Pancreas (tissue), 10 donors: ENCODE measurements around the gene CCBE1. TPM values are rescaled to one million over a fixed set of nuclear protein-coding genes. Genes with fewer than 3 reads are reported as not detected.

Experiments used
- ATAC-seq, 4 donors: fragments of 200-7000 bp; cut with Tn5 transposase; one replicate each; pipeline versions ENCODE4 v1.8.0 to v1.9.1; 2020; ENCODE audit warnings: mild to moderate bottlenecking in 4 of 4, moderate library complexity in 4 of 4
- DNase-seq, 6 donors: peaks; one replicate each; pipeline ENCODE4 v3.0.0-alpha.2; 2020
- FAIRE-seq: peaks from 2 replicates; lab custom pipeline; 2012; peaks lifted over from hg19 to GRCh38; lab: Jason Lieb, UNC
- H3K27ac ChIP-seq, 4 donors: fragments of 200-600 bp; sonication (generic); 1 replicate in 3 of 4; 2 replicates in 1 of 4; pipeline versions ENCODE4 v1.5.0 to v1.8.0; 2020
- H3K27me3 ChIP-seq, 4 donors: fragments of 200-600 bp; one replicate each; pipeline ENCODE4 v1.8.0; 2021
- H3K36me3 ChIP-seq, 3 donors: fragments of 200-600 bp; sonication (generic) in 1 of 3; one replicate each; pipeline versions ENCODE4 v1.5.0 to v1.8.0; 2020 to 2021
- H3K4me1 ChIP-seq, 3 donors: fragments of 200-600 bp; one replicate each; pipeline ENCODE4 v1.8.0; 2021
- H3K4me3 ChIP-seq, 4 donors: fragments of 200-600 bp; sonication (generic) in 2 of 4; one replicate each; pipeline versions ENCODE4 v1.5.0 to v1.8.0; 2020 to 2021
- H3K9me3 ChIP-seq, 4 donors: fragments of 200-600 bp; one replicate each; pipeline ENCODE4 v1.8.0; 2021
- WGBS, 2 donors: extraction: QIAGEN DNeasy Blood & Tissue Kit; methylation state at CpG; one replicate each; pipeline ENCODE4 v1.1.7; 2013; 5-methylcytosine and 5-hydroxymethylcytosine counted together
- intact Hi-C, 3 donors: fragments of 100-400 bp; cut with DNase I; formaldehyde crosslinking; loops; one replicate each; pipeline versions ENCODE4 v1.11.1 to v1.14.2; 2022
- polyA plus RNA-seq, 2 donors: library from polyadenylated mRNA; stranded (reverse); fragments of 200-250 nt; gene quantifications; one replicate each; pipeline ENCODE4 v1.2.3, GENCODE V29; 2013
- total RNA-seq, 6 donors: library from RNA; stranded (reverse); fragmentation: NEBNext Ultra II Directional in 4 of 6; extraction: Animal tissue kit (Norgen Biotek cat#: 25700) in 4 of 6; gene quantifications; one replicate each; pipeline versions ENCODE4 v1.2.1 to v1.2.4, GENCODE V29; 2021 to 2023
- TF ChIP-seq, protein P1 (sequence below), 4 donors: fragments of 200-600 bp; sonication (generic) in 3 of 4; IDR thresholded peaks; one replicate each; pipeline versions ENCODE4 v1.5.0 to v1.8.0; 2021; ENCODE audit warnings: antibody characterized with exemption in 4 of 4
- donor health status: healthy with polysubstance abuse.
- donor health status: DM: no; HTN: no; CAD: no; lungs with moderate emphysema.
- donor health status: DM: no; HTN: no; CAD: no.
- donor health status: control.
- donor health status: control.
- donor health status: Bipolar disorder and iron deficiency.
- donor health status: DM: yes; HTN: yes; CAD: no.
- donor health status: DM: no; HTN: no; CAD: no.
- donor health status: DM: no; HTN: no; CAD: no.
- donor health status: DM: yes; HTN: yes; CAD: no.

CCBE1 gene
- total and polyA plus RNA-seq, 8 donors: 0.08 to 1.5 (median 0.59) TPM

DNA sequence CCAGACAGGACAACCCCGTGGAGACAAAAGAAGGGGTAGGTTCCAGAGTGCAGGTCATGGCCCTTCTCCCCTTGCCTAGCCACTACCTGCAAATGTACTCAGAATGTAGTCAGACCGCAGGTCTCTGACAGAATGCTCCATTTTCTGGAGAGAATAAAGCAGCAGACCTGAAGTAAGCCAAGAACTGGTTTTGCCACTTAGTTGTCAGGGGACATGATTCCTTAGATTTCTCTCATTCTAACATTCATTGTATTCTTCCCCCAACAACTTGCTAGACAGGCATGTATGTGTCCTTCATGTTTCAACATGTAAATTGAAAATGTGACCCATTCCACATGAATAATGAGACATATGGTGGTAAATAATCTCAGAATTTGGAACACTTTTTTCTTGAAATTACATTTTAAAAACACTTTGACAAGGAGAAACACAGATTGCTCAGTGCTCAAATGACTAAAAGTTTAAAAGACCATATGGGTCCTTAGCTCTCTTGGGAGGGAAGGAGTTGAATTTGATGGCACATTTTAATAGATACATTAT is 142.4 kb downstream of the CCBE1 start:
- Histone ChIP-seq H3K36me3 (no peaks in the 10 kb centered on the region), H3K9me3 (no peaks in the 10 kb centered on the region), H3K4me3 (no peak overlapping the region), H3K27ac (no peak overlapping the region), H3K27me3 (no peaks in the 10 kb centered on the region), H3K4me1 (no peaks in the 10 kb centered on the region)
- no peak for DNase-seq
- TF ChIP-seq, protein P1, sequence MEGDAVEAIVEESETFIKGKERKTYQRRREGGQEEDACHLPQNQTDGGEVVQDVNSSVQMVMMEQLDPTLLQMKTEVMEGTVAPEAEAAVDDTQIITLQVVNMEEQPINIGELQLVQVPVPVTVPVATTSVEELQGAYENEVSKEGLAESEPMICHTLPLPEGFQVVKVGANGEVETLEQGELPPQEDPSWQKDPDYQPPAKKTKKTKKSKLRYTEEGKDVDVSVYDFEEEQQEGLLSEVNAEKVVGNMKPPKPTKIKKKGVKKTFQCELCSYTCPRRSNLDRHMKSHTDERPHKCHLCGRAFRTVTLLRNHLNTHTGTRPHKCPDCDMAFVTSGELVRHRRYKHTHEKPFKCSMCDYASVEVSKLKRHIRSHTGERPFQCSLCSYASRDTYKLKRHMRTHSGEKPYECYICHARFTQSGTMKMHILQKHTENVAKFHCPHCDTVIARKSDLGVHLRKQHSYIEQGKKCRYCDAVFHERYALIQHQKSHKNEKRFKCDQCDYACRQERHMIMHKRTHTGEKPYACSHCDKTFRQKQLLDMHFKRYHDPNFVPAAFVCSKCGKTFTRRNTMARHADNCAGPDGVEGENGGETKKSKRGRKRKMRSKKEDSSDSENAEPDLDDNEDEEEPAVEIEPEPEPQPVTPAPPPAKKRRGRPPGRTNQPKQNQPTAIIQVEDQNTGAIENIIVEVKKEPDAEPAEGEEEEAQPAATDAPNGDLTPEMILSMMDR (IDR thresholded peaks at IDR 0.05): no peak
- ATAC-seq: no peak
- no peak for FAIRE-seq
- WGBS, 2 donors: 56 to 58% methylated on average over 2 of the region's 2 CpGs
- intact Hi-C loops: no loop called here

DNA sequence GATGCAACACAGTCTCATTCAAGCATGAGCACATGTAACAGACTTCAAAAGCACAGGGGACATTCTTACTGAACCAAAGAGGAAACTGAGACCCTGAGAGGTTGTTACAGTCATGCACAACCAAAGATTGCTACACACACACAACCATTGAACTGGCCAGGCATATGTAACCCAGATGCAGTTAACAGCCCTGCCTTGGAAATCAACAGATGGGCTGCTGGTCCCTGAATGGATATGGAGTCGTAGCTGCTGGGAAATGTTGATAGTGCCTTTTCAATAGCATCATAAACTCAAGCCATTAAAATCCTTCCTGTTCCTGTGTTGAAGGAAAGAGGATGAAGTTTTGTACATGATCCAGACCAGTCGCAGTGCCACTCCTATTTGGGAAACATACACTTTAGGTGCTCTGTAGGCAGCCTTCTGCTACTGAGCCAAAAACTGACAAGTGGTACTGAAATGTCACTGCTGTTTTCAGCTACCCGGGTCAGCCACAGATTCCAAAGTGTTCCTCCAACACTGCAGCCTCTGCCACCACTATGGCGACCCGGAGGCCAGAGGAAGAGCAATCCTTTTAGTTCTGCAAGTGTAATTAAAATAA is 143.9 kb downstream of the CCBE1 start:
- Histone ChIP-seq H3K4me1 (no peaks in the 10 kb centered on the region), H3K36me3 (no peaks in the 10 kb centered on the region), H3K27me3 (no peaks in the 10 kb centered on the region), H3K9me3 (no peaks in the 10 kb centered on the region), H3K4me3 (no peak overlapping the region), H3K27ac (no peak overlapping the region)
- FAIRE-seq (no peak), DNase-seq (no peak), ATAC-seq (no peak)
- 58 to 65% methylated on average over 5 of the region's 5 CpGs for WGBS, 2 donors
- intact Hi-C loops: no loop called here
- TF ChIP-seq, protein P1 (IDR thresholded peaks at IDR 0.05): no peak

DNA sequence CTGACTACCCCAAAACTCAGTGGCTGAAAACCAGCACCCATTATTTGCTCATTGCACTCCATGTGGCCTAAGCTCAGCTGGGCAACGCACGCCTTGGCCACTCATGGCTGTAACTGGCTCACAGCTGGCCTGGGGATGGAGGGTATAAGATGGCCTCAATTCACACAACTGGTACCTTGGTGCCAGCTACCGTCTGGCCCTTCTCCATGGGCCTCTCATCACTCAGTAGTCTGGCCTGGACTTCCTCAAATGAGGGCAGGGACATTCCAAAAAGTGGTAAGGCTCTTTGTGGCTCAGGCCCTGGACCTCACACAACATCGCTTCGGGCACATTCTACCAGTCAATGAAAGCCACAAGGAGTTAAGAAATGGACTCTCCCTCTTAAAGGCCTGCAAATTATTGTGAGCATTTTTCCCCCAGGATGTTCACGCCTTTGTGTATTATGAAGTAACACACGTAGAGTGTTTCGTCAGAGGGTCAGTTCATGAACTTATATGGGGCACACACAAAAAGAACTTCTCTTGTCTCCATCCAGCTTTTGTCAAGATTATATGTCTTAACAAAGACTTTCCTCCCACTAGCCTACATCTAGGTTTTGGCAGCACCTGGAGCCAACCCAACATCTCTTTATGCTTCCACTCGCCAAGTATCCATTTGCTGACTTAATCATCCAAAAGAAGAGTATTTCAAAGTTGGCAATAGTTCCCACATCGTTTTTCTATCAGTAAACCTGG is 145.2 kb downstream of the CCBE1 start:
- ATAC-seq: no peak
- TF ChIP-seq, protein P1 (IDR thresholded peaks at IDR 0.05): no peak

DNA sequence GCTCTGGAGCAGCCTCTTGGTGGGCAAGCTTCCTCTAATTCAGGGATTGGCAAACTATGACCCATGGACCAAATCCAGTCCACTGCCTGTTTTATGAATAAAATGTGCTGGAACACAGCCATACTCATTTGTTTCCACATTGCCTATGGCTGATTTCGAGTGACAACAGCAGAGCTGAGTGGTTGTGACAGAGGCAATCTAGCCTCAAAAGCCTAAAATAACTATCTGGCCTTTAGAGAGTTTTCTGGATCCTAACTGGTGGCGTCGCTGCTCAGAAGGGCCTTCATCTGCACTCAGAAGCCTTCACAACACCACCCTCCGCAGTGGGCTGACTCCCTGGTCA is 147.1 kb downstream of the CCBE1 start:
- ATAC-seq: no peak
- Histone ChIP-seq H3K9me3 (no peaks in the 10 kb centered on the region), H3K27ac (no peak overlapping the region), H3K36me3 (no peaks in the 10 kb centered on the region), H3K27me3 (no peaks in the 10 kb centered on the region), H3K4me3 (no peak overlapping the region), H3K4me1 (no peaks in the 10 kb centered on the region)
- intact Hi-C loops: no loop called here
- 61 to 71% methylated on average over 4 of the region's 4 CpGs for WGBS, 2 donors
- no peak for DNase-seq
- TF ChIP-seq, protein P1 (IDR thresholded peaks at IDR 0.05): no peak
- no peak for FAIRE-seq

More for the DNA sequence above, 145.2 kb downstream of the CCBE1 start:
- Histone ChIP-seq H3K9me3 (no peaks in the 10 kb centered on the region), H3K27ac (no peak overlapping the region), H3K27me3 (no peaks in the 10 kb centered on the region), H3K4me1 (no peaks in the 10 kb centered on the region), H3K4me3 (no peak overlapping the region), H3K36me3 (no peaks in the 10 kb centered on the region)
- DNase-seq (no peak), FAIRE-seq (no peak)
- intact Hi-C loops: no loop called here
- WGBS, 2 donors: 76 to 77% methylated on average over 10 of the region's 10 CpGs
